ENCODE measurements around the gene IDH3B. TPM values are rescaled to one million over a fixed set of nuclear protein-coding genes. Genes with fewer than 3 reads are reported as not detected.

The IDH3B gene
- total and polyA plus RNA-seq, 2 of the 8 experiments (the other 6 are each of a cell fraction or from before 2014, with no cell fraction given), result 110 to 167 TPM

GRCh38 chr20:2672446-2672845 is 8.4 kb upstream of the IDH3B start (continued):
- TF ChIP-seq, protein P1, sequence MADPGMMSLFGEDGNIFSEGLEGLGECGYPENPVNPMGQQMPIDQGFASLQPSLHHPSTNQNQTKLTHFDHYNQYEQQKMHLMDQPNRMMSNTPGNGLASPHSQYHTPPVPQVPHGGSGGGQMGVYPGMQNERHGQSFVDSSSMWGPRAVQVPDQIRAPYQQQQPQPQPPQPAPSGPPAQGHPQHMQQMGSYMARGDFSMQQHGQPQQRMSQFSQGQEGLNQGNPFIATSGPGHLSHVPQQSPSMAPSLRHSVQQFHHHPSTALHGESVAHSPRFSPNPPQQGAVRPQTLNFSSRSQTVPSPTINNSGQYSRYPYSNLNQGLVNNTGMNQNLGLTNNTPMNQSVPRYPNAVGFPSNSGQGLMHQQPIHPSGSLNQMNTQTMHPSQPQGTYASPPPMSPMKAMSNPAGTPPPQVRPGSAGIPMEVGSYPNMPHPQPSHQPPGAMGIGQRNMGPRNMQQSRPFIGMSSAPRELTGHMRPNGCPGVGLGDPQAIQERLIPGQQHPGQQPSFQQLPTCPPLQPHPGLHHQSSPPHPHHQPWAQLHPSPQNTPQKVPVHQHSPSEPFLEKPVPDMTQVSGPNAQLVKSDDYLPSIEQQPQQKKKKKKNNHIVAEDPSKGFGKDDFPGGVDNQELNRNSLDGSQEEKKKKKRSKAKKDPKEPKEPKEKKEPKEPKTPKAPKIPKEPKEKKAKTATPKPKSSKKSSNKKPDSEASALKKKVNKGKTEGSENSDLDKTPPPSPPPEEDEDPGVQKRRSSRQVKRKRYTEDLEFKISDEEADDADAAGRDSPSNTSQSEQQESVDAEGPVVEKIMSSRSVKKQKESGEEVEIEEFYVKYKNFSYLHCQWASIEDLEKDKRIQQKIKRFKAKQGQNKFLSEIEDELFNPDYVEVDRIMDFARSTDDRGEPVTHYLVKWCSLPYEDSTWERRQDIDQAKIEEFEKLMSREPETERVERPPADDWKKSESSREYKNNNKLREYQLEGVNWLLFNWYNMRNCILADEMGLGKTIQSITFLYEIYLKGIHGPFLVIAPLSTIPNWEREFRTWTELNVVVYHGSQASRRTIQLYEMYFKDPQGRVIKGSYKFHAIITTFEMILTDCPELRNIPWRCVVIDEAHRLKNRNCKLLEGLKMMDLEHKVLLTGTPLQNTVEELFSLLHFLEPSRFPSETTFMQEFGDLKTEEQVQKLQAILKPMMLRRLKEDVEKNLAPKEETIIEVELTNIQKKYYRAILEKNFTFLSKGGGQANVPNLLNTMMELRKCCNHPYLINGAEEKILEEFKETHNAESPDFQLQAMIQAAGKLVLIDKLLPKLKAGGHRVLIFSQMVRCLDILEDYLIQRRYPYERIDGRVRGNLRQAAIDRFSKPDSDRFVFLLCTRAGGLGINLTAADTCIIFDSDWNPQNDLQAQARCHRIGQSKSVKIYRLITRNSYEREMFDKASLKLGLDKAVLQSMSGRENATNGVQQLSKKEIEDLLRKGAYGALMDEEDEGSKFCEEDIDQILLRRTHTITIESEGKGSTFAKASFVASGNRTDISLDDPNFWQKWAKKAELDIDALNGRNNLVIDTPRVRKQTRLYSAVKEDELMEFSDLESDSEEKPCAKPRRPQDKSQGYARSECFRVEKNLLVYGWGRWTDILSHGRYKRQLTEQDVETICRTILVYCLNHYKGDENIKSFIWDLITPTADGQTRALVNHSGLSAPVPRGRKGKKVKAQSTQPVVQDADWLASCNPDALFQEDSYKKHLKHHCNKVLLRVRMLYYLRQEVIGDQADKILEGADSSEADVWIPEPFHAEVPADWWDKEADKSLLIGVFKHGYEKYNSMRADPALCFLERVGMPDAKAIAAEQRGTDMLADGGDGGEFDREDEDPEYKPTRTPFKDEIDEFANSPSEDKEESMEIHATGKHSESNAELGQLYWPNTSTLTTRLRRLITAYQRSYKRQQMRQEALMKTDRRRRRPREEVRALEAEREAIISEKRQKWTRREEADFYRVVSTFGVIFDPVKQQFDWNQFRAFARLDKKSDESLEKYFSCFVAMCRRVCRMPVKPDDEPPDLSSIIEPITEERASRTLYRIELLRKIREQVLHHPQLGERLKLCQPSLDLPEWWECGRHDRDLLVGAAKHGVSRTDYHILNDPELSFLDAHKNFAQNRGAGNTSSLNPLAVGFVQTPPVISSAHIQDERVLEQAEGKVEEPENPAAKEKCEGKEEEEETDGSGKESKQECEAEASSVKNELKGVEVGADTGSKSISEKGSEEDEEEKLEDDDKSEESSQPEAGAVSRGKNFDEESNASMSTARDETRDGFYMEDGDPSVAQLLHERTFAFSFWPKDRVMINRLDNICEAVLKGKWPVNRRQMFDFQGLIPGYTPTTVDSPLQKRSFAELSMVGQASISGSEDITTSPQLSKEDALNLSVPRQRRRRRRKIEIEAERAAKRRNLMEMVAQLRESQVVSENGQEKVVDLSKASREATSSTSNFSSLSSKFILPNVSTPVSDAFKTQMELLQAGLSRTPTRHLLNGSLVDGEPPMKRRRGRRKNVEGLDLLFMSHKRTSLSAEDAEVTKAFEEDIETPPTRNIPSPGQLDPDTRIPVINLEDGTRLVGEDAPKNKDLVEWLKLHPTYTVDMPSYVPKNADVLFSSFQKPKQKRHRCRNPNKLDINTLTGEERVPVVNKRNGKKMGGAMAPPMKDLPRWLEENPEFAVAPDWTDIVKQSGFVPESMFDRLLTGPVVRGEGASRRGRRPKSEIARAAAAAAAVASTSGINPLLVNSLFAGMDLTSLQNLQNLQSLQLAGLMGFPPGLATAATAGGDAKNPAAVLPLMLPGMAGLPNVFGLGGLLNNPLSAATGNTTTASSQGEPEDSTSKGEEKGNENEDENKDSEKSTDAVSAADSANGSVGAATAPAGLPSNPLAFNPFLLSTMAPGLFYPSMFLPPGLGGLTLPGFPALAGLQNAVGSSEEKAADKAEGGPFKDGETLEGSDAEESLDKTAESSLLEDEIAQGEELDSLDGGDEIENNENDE (IDR thresholded peaks at IDR 0.05; ENCODE audit: insufficient replicate concordance, low read length), result no peak
- TF ChIP-seq, protein P2, sequence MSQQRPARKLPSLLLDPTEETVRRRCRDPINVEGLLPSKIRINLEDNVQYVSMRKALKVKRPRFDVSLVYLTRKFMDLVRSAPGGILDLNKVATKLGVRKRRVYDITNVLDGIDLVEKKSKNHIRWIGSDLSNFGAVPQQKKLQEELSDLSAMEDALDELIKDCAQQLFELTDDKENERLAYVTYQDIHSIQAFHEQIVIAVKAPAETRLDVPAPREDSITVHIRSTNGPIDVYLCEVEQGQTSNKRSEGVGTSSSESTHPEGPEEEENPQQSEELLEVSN (IDR thresholded peaks at IDR 0.05), result no peak
- TF ChIP-seq ATF3 (IDR thresholded peaks at IDR 0.05; ENCODE audit: insufficient read depth, low read depth, low read length) (no peak), SP4 (IDR thresholded peaks at IDR 0.05; ENCODE audit: low read length) (no peak), SIN3A (conservative IDR thresholded peaks at IDR 0.05 in 1 of 2, IDR thresholded peaks at IDR 0.05 in 1 of 2; ENCODE audit: low read depth in 1 of 2, low read length in 2 of 2) (no peak), TAF7 (optimal IDR thresholded peaks at IDR 0.05; ENCODE audit: borderline replicate concordance, low read depth, low read length) (no peak)
- TF ChIP-seq, protein P3, sequence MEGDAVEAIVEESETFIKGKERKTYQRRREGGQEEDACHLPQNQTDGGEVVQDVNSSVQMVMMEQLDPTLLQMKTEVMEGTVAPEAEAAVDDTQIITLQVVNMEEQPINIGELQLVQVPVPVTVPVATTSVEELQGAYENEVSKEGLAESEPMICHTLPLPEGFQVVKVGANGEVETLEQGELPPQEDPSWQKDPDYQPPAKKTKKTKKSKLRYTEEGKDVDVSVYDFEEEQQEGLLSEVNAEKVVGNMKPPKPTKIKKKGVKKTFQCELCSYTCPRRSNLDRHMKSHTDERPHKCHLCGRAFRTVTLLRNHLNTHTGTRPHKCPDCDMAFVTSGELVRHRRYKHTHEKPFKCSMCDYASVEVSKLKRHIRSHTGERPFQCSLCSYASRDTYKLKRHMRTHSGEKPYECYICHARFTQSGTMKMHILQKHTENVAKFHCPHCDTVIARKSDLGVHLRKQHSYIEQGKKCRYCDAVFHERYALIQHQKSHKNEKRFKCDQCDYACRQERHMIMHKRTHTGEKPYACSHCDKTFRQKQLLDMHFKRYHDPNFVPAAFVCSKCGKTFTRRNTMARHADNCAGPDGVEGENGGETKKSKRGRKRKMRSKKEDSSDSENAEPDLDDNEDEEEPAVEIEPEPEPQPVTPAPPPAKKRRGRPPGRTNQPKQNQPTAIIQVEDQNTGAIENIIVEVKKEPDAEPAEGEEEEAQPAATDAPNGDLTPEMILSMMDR (IDR thresholded peaks at IDR 0.05; ENCODE audit: control extremely low read depth in 1 of 3, insufficient read depth in 1 of 3, low read depth in 1 of 3, low read length in 3 of 3), result no peak

All from H1 (cell line).